ENCODE results near the gene ACOXL. TPM values are rescaled to one million over a fixed set of nuclear protein-coding genes. Genes with fewer than 3 reads are reported as not detected.

The ACOXL gene
- total and polyA plus RNA-seq, 2 of the 8 experiments (the other 6 are each of a cell fraction or from before 2014, with no cell fraction given), result 11.4 to 20.6 TPM

DNA sequence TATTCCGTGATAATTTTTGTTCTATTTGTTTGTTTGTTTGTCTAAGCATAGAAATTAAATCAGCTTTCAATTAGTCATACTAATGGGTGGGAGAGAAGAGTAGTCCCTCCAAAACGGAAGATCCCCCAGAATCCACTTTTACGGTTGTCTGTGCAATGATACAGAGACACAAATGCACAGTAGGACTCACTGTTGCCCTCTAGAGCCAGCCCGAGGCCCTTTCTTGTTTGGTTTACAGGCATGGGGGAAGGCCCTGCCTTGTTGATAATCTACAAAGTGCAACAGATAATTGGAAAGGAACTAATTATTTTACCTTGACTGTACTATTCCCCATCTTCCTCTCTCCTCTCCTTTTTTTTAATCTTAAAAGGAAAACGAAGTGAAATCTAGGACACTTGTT is 121.1 kb downstream of the ACOXL start:
- Histone ChIP-seq H4K8ac (ENCODE audit: extremely low read depth, insufficient read depth, low read length) (no peak overlapping the region), H3K36me3 (ENCODE audit: control insufficient read depth in 2 of 4, insufficient read depth in 4 of 4, low read length in 3 of 4) (no peaks in the 10 kb centered on the region; a peak in 2 of 8 replicates), H3K4me1 (replicated peaks in 1 of 4; ENCODE audit: control insufficient read depth in 3 of 4, insufficient read depth in 4 of 4, low read length in 3 of 4) (peaks cover 2 to 13% (median 7%) of the 10 kb centered on the region in 4 experiments; a peak in 5 of 7 replicates), H3K9me3 (ENCODE audit: insufficient read depth in 2 of 2, low read depth in 1 of 2, low read length in 1 of 2) (no peaks in the 10 kb centered on the region), H2AK5ac (ENCODE audit: low read depth, low read length) (no peak overlapping the region), H2BK15ac (ENCODE audit: low read length) (no peak overlapping the region), H4K91ac (replicated peaks; ENCODE audit: insufficient read length, low read length) (no peak overlapping the region), H3K23me2 (ENCODE audit: low read depth, low read length) (no peaks in the 10 kb centered on the region), H3K79me2 (ENCODE audit: control insufficient read depth in 1 of 2, insufficient read depth in 2 of 2, low read length in 2 of 2) (no peaks in the 10 kb centered on the region), H4K20me1 (replicated peaks in 1 of 2; ENCODE audit: control insufficient read depth in 1 of 2, insufficient read depth in 2 of 2, low read length in 2 of 2) (peaks cover 0 to 2% of the 10 kb centered on the region in 2 experiments), H3K14ac (ENCODE audit: insufficient read length) (no peak overlapping the region), H4K5ac (ENCODE audit: insufficient read length, low read depth, low read length) (no peak overlapping the region), H3K4me2 (ENCODE audit: insufficient read depth in 1 of 2, low read depth in 2 of 2, low read length in 2 of 2) (no peak overlapping the region), H3K4me3 (ENCODE audit: extremely low read depth in 1 of 4, insufficient read depth in 2 of 4, low read depth in 3 of 4, low read length in 4 of 4) (no peak overlapping the region), H3K23ac (ENCODE audit: insufficient read length) (no peak overlapping the region), H3K27ac (ENCODE audit: low read depth, low read length) (no peak overlapping the region), H3K79me1 (ENCODE audit: low read depth, low read length) (no peaks in the 10 kb centered on the region), H2BK5ac (ENCODE audit: low read depth, low read length) (no peak overlapping the region), H3K4ac (replicated peaks; ENCODE audit: insufficient read length, low read depth, low read length) (no peak overlapping the region), H3K9ac (replicated peaks in 1 of 4; ENCODE audit: extremely low read depth in 1 of 4, low read depth in 3 of 4, low read length in 3 of 4) (no peak overlapping the region), H2BK12ac (ENCODE audit: low read depth, low read length) (no peak overlapping the region), H2BK20ac (ENCODE audit: low read length) (no peak overlapping the region), H3K56ac (replicated peaks; ENCODE audit: insufficient read length, low read depth, low read length) (no peak overlapping the region), H2AFZ (ENCODE audit: low read length) (no peak overlapping the region), H3K18ac (ENCODE audit: extremely low read depth, low read length) (no peak overlapping the region), H2BK120ac (replicated peaks; ENCODE audit: low read depth, low read length) (no peak overlapping the region), H3K27me3 (replicated peaks in 1 of 4; ENCODE audit: control insufficient read depth in 3 of 4, extremely low read depth in 1 of 4, insufficient read depth in 3 of 4, low read length in 3 of 4) (no peaks in the 10 kb centered on the region)
- TF ChIP-seq PHF8 (conservative IDR thresholded peaks at IDR 0.05; ENCODE audit: low read depth, low read length), result no peak
- peak; percentile 55 to 81 (median 65) for TF ChIP-seq CTCF (IDR thresholded peaks at IDR 0.05; ENCODE audit: control extremely low read depth in 1 of 3, insufficient read depth in 1 of 3, low read depth in 1 of 3, low read length in 3 of 3)
- TF ChIP-seq RAD21 (IDR thresholded peaks at IDR 0.05 in 1 of 2, conservative IDR thresholded peaks at IDR 0.05 in 1 of 2; ENCODE audit: low read depth in 2 of 2, low read length in 2 of 2), result peak; percentile 26 to 47
- TF ChIP-seq SP2 (IDR thresholded peaks at IDR 0.05; ENCODE audit: low read length), result no peak
- POLR2A ChIA-PET (ENCODE audit: partially characterized antibody), result no interaction called here
- 55% methylated on average over 5 of the region's 5 CpGs; no CpG with 5 or more reads in 1 of the 2 experiments for WGBS, 2 experiments (ENCODE audit: extremely low coverage in 1 of 2, insufficient coverage in 1 of 2, insufficient read length in 1 of 2, insufficient replicate concordance in 2 of 2, low coverage in 1 of 2, low lambda C conversion rate in 2 of 2, missing lambda C conversion rate in 1 of 2)
- FAIRE-seq (peak; percentile 36), DNase-seq (ENCODE audit: low read depth in 1 of 2, low spot score in 2 of 2) (no peak)
- CTCF ChIA-PET (ENCODE audit: partially characterized antibody), result interaction anchor here (0.6 to 6.4 kb wide), 29 partner anchors 9 to 386 kb away, joined by 3 to 58 read pairs (median 4); no protein-coding TSS in a partner anchor
